Progenitor cell of endocrine pancreas (in vitro differentiated cells): ENCODE data around the gene NFIB. TPM values are rescaled to one million over a fixed set of nuclear protein-coding genes. Genes with fewer than 3 reads are reported as not detected.
A peak's percentile ranks its signal among the peaks of the same experiment; 100 is the strongest.

Experiments used
- DNase-seq: peaks from one replicate; pipeline ENCODE4 v3.0.0; 2021; ENCODE audit warnings: low spot score; ENCODE audit not compliant: unreplicated experiment
- H3K27ac Mint-ChIP-seq: 2 replicates; pipeline ENCODE4 v1.8.0; 2021; ENCODE audit warnings: mild to moderate bottlenecking, moderate library complexity, mixed read lengths
- H3K27me3 Mint-ChIP-seq: 2 replicates; pipeline ENCODE4 v1.8.0; 2021; ENCODE audit warnings: mixed read lengths
- H3K36me3 Mint-ChIP-seq: 2 replicates; pipeline ENCODE4 v1.8.0; 2022; ENCODE audit warnings: mixed read lengths; ENCODE audit not compliant: insufficient read depth
- H3K4me1 Mint-ChIP-seq: 2 replicates; pipeline ENCODE4 v1.8.0; 2021; ENCODE audit warnings: low read depth, mixed read lengths
- H3K4me3 Mint-ChIP-seq: 2 replicates; pipeline ENCODE4 v1.8.0; 2021; ENCODE audit warnings: low read depth, mild to moderate bottlenecking, moderate library complexity, mixed read lengths
- H3K9me3 Mint-ChIP-seq: 2 replicates; pipeline ENCODE4 v1.8.0; 2021; ENCODE audit warnings: low read depth, mixed read lengths
- CTCF ChIP-seq: fragments of 200-600 bp; sonication (generic); IDR thresholded peaks from one replicate; pipeline ENCODE4 v1.5.0; 2021; ENCODE audit warnings: antibody characterized with exemption, mild to moderate bottlenecking; ENCODE audit not compliant: unreplicated experiment
- total RNA-seq: library from RNA; stranded (reverse); gene quantifications from 2 replicates; pipeline ENCODE4 v1.2.1, GENCODE V29; 2021

NFIB gene
- total RNA-seq, 1 donor from 2014 or later = 15.5 TPM

- Mint-ChIP-seq H3K27me3 (no peaks in the 10 kb centered on the region), H3K27ac (no peak overlapping the region), H3K4me3 (no peak overlapping the region), H3K4me1 (peaks cover 3% of the 10 kb centered on the region), H3K9me3 (no peaks in the 10 kb centered on the region), H3K36me3 (peaks cover 3% of the 10 kb centered on the region)
- no peak for DNase-seq
- TF ChIP-seq CTCF = no peak
Observed at GRCh38 chr9:14139287-14139686, 174.7 kb downstream of the NFIB start.

- Mint-ChIP-seq H3K27me3 (no peaks in the 10 kb centered on the region), H3K4me1 (peaks cover 6% of the 10 kb centered on the region)
Observed at GRCh38 chr9:14136646-14137370, 177.1 kb downstream of the NFIB start.

GRCh38 chr9:14136047-14136635, 177.8 kb downstream of the NFIB start:
- Mint-ChIP-seq H3K27me3 (no peaks in the 10 kb centered on the region), H3K9me3 (no peaks in the 10 kb centered on the region), H3K4me3 (no peak overlapping the region), H3K4me1 (peaks cover 9% of the 10 kb centered on the region), H3K27ac (no peak overlapping the region), H3K36me3 (no peaks in the 10 kb centered on the region)
- no peak for DNase-seq
- TF ChIP-seq CTCF = no peak

More at GRCh38 chr9:14136646-14137370, 177.1 kb downstream of the NFIB start:
- Mint-ChIP-seq H3K9me3 (no peaks in the 10 kb centered on the region), H3K27ac (no peak overlapping the region), H3K4me3 (no peak overlapping the region), H3K36me3 (no peaks in the 10 kb centered on the region)
- no peak for TF ChIP-seq CTCF
- no peak for DNase-seq

- Mint-ChIP-seq H3K27ac (no peak overlapping the region), H3K9me3 (no peaks in the 10 kb centered on the region), H3K4me3 (no peak overlapping the region), H3K36me3 (no peaks in the 10 kb centered on the region), H3K4me1 (peaks cover 9% of the 10 kb centered on the region), H3K27me3 (no peaks in the 10 kb centered on the region)
- no peak for DNase-seq
- no peak for TF ChIP-seq CTCF
Observed at GRCh38 chr9:14135421-14135820, 178.5 kb downstream of the NFIB start.

GRCh38 chr9:14133394-14133793, 180.5 kb downstream of the NFIB start:
- Mint-ChIP-seq H3K4me1 (peaks cover 9% of the 10 kb centered on the region), H3K27me3 (no peaks in the 10 kb centered on the region), H3K36me3 (no peaks in the 10 kb centered on the region), H3K9me3 (no peaks in the 10 kb centered on the region), H3K4me3 (no peak overlapping the region), H3K27ac (peak overlapping the region; percentile 39)
- TF ChIP-seq CTCF = no peak
- no peak for DNase-seq
